ENCODE data around the gene PRICKLE2. TPM values are rescaled to one million over a fixed set of nuclear protein-coding genes. Genes with fewer than 3 reads are reported as not detected.

Gene PRICKLE2
- total and polyA plus RNA-seq, 10 of the 15 experiments (the other 5 are each of a cell fraction or from before 2014, with no cell fraction given): 0.11 to 2.6 (median 0.69) TPM

GRCh38 chr3:64063207-64063982 is 161.9 kb downstream of the PRICKLE2 start:
- Histone ChIP-seq H3K79me2 (ENCODE audit: control insufficient read depth, insufficient read depth, low read length) (no peaks in the 10 kb centered on the region), H3K27me3 (replicated peaks in 1 of 2; ENCODE audit: control insufficient read depth in 2 of 2, insufficient read depth in 2 of 2, low read length in 1 of 2) (no peaks in the 10 kb centered on the region; a peak in 1 of 4 replicates), H3K36me3 (ENCODE audit: control insufficient read depth in 2 of 2, insufficient read depth in 2 of 2, low read length in 1 of 2) (no peaks in the 10 kb centered on the region), H3K4me1 (ENCODE audit: control insufficient read depth, insufficient read depth, low read length) (no peaks in the 10 kb centered on the region), H4K20me1 (ENCODE audit: control insufficient read depth, insufficient read depth) (no peaks in the 10 kb centered on the region), H2AFZ (ENCODE audit: control insufficient read depth, low read depth, low read length) (no peak overlapping the region), H3K4me2 (ENCODE audit: control insufficient read depth, insufficient read depth) (no peak overlapping the region), H3K4me3 (no peak overlapping the region), H3K9me3 (replicated peaks; ENCODE audit: control insufficient read depth, insufficient read depth, low read length) (no peaks in the 10 kb centered on the region), H3K9ac (ENCODE audit: control insufficient read depth, insufficient read depth, low read length) (no peak overlapping the region), H3K27ac (ENCODE audit: control insufficient read depth, insufficient read depth) (no peak overlapping the region)
- DNase-seq (ENCODE audit: low read depth, low spot score) (no peak), FAIRE-seq (no peak), ATAC-seq (no peak)
- POLR2A ChIA-PET: no interaction called here
- intact Hi-C loops (cut with micrococcal nuclease; ENCODE audit: unreplicated experiment) (no loop called here), in situ Hi-C loops (cut with MboI) (no loop called here)
- CTCF ChIA-PET: no interaction called here
- SMC1A ChIA-PET (ENCODE audit: uncharacterized antibody, unreplicated experiment): interaction anchor here (0.9 kb wide), 1 partner anchor 124 kb away, joined by 3 read pairs; no protein-coding TSS in a partner anchor
- no TSS peak for BruUV-seq (replicated peaks)
- RAD21 ChIA-PET (ENCODE audit: unreplicated experiment): no interaction called here
- WGBS (ENCODE audit: insufficient coverage, insufficient replicate concordance, low lambda C conversion rate, missing lambda C conversion rate): 33% methylated on average over 5 of the region's 5 CpGs
- TF ChIP-seq PAX8 (IDR thresholded peaks at IDR 0.05) (no peak), NFYA (IDR thresholded peaks at IDR 0.05; ENCODE audit: borderline replicate concordance, low read depth, low read length) (no peak), RCOR1 (conservative IDR thresholded peaks at IDR 0.05; ENCODE audit: low read depth, low read length) (no peak), MTA2 (IDR thresholded peaks at IDR 0.05; ENCODE audit: low read depth) (no peak), CBX5 (IDR thresholded peaks at IDR 0.05; ENCODE audit: low read depth) (no peak), BCL11A (IDR thresholded peaks at IDR 0.05; ENCODE audit: low read depth, low read length) (no peak), JUNB (IDR thresholded peaks at IDR 0.05) (no peak), CREB1 (IDR thresholded peaks at IDR 0.05; ENCODE audit: low read depth) (no peak), SPI1 (IDR thresholded peaks at IDR 0.05; ENCODE audit: borderline replicate concordance, insufficient read depth, low read depth, low read length) (no peak), TCF7 (IDR thresholded peaks at IDR 0.05; ENCODE audit: borderline replicate concordance) (no peak), SIX5 (IDR thresholded peaks at IDR 0.05; ENCODE audit: low read depth, low read length, severe bottlenecking) (no peak), NRF1 (conservative IDR thresholded peaks at IDR 0.05; ENCODE audit: low read depth, low read length) (no peak), SMAD5 (IDR thresholded peaks at IDR 0.05; ENCODE audit: low read depth) (no peak)
- TF ChIP-seq, protein P1, sequence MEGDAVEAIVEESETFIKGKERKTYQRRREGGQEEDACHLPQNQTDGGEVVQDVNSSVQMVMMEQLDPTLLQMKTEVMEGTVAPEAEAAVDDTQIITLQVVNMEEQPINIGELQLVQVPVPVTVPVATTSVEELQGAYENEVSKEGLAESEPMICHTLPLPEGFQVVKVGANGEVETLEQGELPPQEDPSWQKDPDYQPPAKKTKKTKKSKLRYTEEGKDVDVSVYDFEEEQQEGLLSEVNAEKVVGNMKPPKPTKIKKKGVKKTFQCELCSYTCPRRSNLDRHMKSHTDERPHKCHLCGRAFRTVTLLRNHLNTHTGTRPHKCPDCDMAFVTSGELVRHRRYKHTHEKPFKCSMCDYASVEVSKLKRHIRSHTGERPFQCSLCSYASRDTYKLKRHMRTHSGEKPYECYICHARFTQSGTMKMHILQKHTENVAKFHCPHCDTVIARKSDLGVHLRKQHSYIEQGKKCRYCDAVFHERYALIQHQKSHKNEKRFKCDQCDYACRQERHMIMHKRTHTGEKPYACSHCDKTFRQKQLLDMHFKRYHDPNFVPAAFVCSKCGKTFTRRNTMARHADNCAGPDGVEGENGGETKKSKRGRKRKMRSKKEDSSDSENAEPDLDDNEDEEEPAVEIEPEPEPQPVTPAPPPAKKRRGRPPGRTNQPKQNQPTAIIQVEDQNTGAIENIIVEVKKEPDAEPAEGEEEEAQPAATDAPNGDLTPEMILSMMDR (IDR thresholded peaks at IDR 0.05 in 2 of 3, conservative IDR thresholded peaks at IDR 0.05 in 1 of 3; ENCODE audit: control insufficient read depth in 2 of 3, extremely low read depth in 1 of 3, insufficient read depth in 1 of 3, low read depth in 3 of 3, low read length in 3 of 3): no peak
- TF ChIP-seq, protein P2, sequence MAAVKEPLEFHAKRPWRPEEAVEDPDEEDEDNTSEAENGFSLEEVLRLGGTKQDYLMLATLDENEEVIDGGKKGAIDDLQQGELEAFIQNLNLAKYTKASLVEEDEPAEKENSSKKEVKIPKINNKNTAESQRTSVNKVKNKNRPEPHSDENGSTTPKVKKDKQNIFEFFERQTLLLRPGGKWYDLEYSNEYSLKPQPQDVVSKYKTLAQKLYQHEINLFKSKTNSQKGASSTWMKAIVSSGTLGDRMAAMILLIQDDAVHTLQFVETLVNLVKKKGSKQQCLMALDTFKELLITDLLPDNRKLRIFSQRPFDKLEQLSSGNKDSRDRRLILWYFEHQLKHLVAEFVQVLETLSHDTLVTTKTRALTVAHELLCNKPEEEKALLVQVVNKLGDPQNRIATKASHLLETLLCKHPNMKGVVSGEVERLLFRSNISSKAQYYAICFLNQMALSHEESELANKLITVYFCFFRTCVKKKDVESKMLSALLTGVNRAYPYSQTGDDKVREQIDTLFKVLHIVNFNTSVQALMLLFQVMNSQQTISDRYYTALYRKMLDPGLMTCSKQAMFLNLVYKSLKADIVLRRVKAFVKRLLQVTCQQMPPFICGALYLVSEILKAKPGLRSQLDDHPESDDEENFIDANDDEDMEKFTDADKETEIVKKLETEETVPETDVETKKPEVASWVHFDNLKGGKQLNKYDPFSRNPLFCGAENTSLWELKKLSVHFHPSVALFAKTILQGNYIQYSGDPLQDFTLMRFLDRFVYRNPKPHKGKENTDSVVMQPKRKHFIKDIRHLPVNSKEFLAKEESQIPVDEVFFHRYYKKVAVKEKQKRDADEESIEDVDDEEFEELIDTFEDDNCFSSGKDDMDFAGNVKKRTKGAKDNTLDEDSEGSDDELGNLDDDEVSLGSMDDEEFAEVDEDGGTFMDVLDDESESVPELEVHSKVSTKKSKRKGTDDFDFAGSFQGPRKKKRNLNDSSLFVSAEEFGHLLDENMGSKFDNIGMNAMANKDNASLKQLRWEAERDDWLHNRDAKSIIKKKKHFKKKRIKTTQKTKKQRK (IDR thresholded peaks at IDR 0.05; ENCODE audit: low read depth, low read length): no peak
- TF ChIP-seq, protein P3, sequence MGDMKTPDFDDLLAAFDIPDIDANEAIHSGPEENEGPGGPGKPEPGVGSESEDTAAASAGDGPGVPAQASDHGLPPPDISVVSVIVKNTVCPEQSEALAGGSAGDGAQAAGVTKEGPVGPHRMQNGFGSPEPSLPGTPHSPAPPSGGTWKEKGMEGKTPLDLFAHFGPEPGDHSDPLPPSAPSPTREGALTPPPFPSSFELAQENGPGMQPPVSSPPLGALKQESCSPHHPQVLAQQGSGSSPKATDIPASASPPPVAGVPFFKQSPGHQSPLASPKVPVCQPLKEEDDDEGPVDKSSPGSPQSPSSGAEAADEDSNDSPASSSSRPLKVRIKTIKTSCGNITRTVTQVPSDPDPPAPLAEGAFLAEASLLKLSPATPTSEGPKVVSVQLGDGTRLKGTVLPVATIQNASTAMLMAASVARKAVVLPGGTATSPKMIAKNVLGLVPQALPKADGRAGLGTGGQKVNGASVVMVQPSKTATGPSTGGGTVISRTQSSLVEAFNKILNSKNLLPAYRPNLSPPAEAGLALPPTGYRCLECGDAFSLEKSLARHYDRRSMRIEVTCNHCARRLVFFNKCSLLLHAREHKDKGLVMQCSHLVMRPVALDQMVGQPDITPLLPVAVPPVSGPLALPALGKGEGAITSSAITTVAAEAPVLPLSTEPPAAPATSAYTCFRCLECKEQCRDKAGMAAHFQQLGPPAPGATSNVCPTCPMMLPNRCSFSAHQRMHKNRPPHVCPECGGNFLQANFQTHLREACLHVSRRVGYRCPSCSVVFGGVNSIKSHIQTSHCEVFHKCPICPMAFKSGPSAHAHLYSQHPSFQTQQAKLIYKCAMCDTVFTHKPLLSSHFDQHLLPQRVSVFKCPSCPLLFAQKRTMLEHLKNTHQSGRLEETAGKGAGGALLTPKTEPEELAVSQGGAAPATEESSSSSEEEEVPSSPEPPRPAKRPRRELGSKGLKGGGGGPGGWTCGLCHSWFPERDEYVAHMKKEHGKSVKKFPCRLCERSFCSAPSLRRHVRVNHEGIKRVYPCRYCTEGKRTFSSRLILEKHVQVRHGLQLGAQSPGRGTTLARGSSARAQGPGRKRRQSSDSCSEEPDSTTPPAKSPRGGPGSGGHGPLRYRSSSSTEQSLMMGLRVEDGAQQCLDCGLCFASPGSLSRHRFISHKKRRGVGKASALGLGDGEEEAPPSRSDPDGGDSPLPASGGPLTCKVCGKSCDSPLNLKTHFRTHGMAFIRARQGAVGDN (IDR thresholded peaks at IDR 0.05): no peak

All from GM12878 (cell line).